Chondrocyte (in vitro differentiated cells): ENCODE measurements around the gene BCL7A. TPM values are rescaled to one million over a fixed set of nuclear protein-coding genes. Genes with fewer than 3 reads are reported as not detected.

Experiments used
- DNase-seq: peaks from one replicate; pipeline ENCODE4 v3.0.0; 2021; ENCODE audit warnings: mixed read lengths, low spot score
- H3K27ac Mint-ChIP-seq: one replicate; pipeline ENCODE4 v1.8.0; 2021; ENCODE audit warnings: mild to moderate bottlenecking, moderate library complexity, mixed read lengths; ENCODE audit not compliant: unreplicated experiment
- H3K27me3 Mint-ChIP-seq: 2 replicates; pipeline ENCODE4 v1.8.0; 2021; ENCODE audit warnings: low read depth, mixed read lengths
- H3K36me3 Mint-ChIP-seq: 2 replicates; pipeline ENCODE4 v1.8.0; 2021; ENCODE audit warnings: low read depth, mixed read lengths
- H3K4me1 Mint-ChIP-seq: 2 replicates; pipeline ENCODE4 v1.8.0; 2021; ENCODE audit warnings: low read depth, mild to moderate bottlenecking, mixed read lengths
- H3K4me3 Mint-ChIP-seq: one replicate; pipeline ENCODE4 v1.8.0; 2021; ENCODE audit warnings: mild to moderate bottlenecking, moderate library complexity, mixed read lengths; ENCODE audit not compliant: unreplicated experiment
- H3K9me3 Mint-ChIP-seq: 2 replicates; pipeline ENCODE4 v1.8.0; 2021; ENCODE audit warnings: low read depth, mixed read lengths
- CTCF ChIP-seq: fragments of 200-600 bp; sonication (generic); IDR thresholded peaks from 2 replicates; pipeline ENCODE4 v1.5.0; 2021; ENCODE audit warnings: antibody characterized with exemption, mild to moderate bottlenecking, moderate library complexity
- total RNA-seq: library from RNA; stranded (reverse); gene quantifications from 3 replicates; pipeline ENCODE4 v1.2.1, GENCODE V29; 2021

The BCL7A gene
- total RNA-seq, 1 donor from 2014 or later: 10.0 TPM

DNA sequence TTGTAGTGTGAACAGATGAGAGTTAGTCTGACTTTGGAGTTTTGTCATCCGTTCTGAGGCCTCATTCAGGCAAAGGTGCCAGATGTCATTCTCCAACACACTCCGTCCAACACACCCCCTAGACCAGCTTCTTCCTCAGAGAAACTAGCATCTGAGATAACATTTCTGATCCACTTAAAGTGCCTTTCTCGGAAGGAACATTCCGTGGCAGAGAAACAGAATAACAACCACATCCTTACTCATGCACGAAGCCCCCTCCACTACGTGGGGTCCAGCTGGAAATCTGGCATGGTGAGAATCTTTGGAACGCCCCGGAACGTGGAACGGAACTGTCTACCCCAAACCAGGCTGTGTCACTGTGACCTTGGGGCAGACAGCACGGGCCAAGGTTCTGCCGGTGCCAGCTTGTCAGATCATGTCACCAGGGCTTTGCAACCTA is 17.0 kb upstream of the BCL7A start:
- H3K4me1 Mint-ChIP-seq: peaks cover 18% of the 10 kb centered on the region
- peak overlapping the region; percentile 57 for H3K27ac Mint-ChIP-seq
- no peaks in the 10 kb centered on the region for H3K27me3 Mint-ChIP-seq
- peaks cover 6% of the 10 kb centered on the region for H3K36me3 Mint-ChIP-seq
- DNase-seq: no peak
- peaks cover 1% of the 10 kb centered on the region for H3K9me3 Mint-ChIP-seq
- H3K4me3 Mint-ChIP-seq: no peak overlapping the region
- TF ChIP-seq CTCF: no peak

- Mint-ChIP-seq H3K36me3 (peaks cover 4% of the 10 kb centered on the region), H3K4me1 (peaks cover 18% of the 10 kb centered on the region), H3K27me3 (no peaks in the 10 kb centered on the region), H3K27ac (no peak overlapping the region), H3K4me3 (no peak overlapping the region), H3K9me3 (no peaks in the 10 kb centered on the region)
- no peak for DNase-seq
- TF ChIP-seq CTCF: no peak
These were observed 16.4 kb upstream of the BCL7A start for GRCh38 chr12:122005252-122005776.

GRCh38 chr12:122006186-122006926 is 15.3 kb upstream of the BCL7A start:
- H3K9me3 Mint-ChIP-seq: no peaks in the 10 kb centered on the region
- H3K36me3 Mint-ChIP-seq: peaks cover 4% of the 10 kb centered on the region
- H3K27ac Mint-ChIP-seq: no peak overlapping the region
- H3K4me3 Mint-ChIP-seq: no peak overlapping the region
- no peak for TF ChIP-seq CTCF
- DNase-seq: peak; percentile 64
- H3K27me3 Mint-ChIP-seq: no peaks in the 10 kb centered on the region
- peaks cover 18% of the 10 kb centered on the region for H3K4me1 Mint-ChIP-seq

- DNase-seq: peak; percentile 75
- Mint-ChIP-seq H3K27me3 (no peaks in the 10 kb centered on the region), H3K9me3 (peaks cover 2% of the 10 kb centered on the region), H3K36me3 (peaks cover 2% of the 10 kb centered on the region), H3K27ac (no peak overlapping the region), H3K4me3 (no peak overlapping the region), H3K4me1 (peaks cover 1% of the 10 kb centered on the region)
- no peak for TF ChIP-seq CTCF
These were observed 11.9 kb upstream of the BCL7A start for GRCh38 chr12:122009741-122010140.

GRCh38 chr12:122012184-122012583 is 9.5 kb upstream of the BCL7A start:
- Mint-ChIP-seq H3K27me3 (no peaks in the 10 kb centered on the region), H3K9me3 (peaks cover 2% of the 10 kb centered on the region), H3K4me1 (no peaks in the 10 kb centered on the region), H3K36me3 (peaks cover 2% of the 10 kb centered on the region), H3K4me3 (no peak overlapping the region), H3K27ac (no peak overlapping the region)
- TF ChIP-seq CTCF: no peak
- no peak for DNase-seq
